Measurements from ENCODE around the gene TMEM134. TPM values are rescaled to one million over a fixed set of nuclear protein-coding genes. Genes with fewer than 3 reads are reported as not detected.
A peak's percentile ranks its signal among the peaks of the same experiment; 100 is the strongest.

Gene TMEM134
- total RNA-seq, 1 donor from 2014 or later, result 38.0 TPM

DNA sequence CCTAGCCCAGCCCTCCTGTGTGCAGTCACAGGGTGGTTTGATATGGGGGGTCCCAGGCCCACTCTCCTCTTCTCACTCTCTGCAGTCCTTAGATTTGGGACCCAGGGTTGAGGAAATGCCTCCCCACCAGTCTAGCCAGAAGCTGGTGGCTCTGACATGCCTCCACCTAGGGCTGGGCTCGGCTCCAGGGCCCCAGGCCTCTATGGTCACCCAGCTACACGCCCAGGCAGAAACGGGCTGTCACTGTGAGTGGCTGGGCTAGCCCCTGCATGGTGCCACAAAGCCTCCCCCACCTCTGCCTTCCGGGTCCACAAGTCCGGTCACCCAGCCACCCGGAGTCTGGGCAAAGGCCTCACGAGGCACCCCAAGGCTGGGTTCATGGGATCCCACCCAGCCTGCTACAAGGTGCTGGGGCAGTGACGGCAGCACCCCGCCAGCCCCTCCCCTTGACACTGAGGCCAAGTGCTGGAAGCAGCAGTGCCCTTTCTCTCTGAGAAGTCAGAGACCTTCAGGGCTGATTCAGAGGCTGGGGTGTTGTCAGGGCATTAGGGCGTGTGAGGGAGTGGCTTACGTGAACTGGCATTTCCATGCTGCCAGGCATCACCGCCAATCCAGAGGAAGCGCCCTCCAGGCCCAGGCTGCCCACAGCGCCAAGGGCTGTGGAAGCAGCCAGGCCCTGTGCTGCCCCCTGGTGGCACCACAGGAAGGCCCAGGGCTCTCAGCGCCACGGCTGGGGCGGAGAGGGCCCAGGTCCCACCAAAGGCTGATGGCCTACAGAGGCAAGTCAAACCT lies 36.8 kb upstream of the TMEM134 start:
- peaks cover 32% of the 10 kb centered on the region for H3K79me2 ChIP-seq (ENCODE audit: insufficient read depth, low read length)
- peak overlapping the region; percentile 40 for H3K27ac ChIP-seq (ENCODE audit: low read depth, low read length)
- H3K4me2 ChIP-seq (ENCODE audit: low read length), result peak overlapping the region; percentile 87
- no peak for TF ChIP-seq EZH2 (IDR thresholded peaks at IDR 0.05; ENCODE audit: insufficient read depth, low read length)
- TF ChIP-seq, protein P1, sequence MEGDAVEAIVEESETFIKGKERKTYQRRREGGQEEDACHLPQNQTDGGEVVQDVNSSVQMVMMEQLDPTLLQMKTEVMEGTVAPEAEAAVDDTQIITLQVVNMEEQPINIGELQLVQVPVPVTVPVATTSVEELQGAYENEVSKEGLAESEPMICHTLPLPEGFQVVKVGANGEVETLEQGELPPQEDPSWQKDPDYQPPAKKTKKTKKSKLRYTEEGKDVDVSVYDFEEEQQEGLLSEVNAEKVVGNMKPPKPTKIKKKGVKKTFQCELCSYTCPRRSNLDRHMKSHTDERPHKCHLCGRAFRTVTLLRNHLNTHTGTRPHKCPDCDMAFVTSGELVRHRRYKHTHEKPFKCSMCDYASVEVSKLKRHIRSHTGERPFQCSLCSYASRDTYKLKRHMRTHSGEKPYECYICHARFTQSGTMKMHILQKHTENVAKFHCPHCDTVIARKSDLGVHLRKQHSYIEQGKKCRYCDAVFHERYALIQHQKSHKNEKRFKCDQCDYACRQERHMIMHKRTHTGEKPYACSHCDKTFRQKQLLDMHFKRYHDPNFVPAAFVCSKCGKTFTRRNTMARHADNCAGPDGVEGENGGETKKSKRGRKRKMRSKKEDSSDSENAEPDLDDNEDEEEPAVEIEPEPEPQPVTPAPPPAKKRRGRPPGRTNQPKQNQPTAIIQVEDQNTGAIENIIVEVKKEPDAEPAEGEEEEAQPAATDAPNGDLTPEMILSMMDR (IDR thresholded peaks at IDR 0.05; ENCODE audit: insufficient read depth, low read depth, low read length), result peak; percentile 72
- peak overlapping the region; percentile 77 for H3K27ac Mint-ChIP-seq (ENCODE audit: unreplicated experiment)
- no peaks in the 10 kb centered on the region for H3K27me3 ChIP-seq (ENCODE audit: insufficient read depth, low read length)
- H3K4me1 Mint-ChIP-seq (ENCODE audit: low read depth, unreplicated experiment), result peaks cover 11% of the 10 kb centered on the region
- peak overlapping the region; percentile 78 for H3K4me3 ChIP-seq (ENCODE audit: insufficient read depth, low read depth, low read length)
- H3K4me3 Mint-ChIP-seq (ENCODE audit: unreplicated experiment), result peak overlapping the region; percentile 85
- H3K4me1 ChIP-seq (ENCODE audit: insufficient read depth, low read length), result peaks cover 40% of the 10 kb centered on the region
- no peak overlapping the region for H2AFZ ChIP-seq (ENCODE audit: low read depth, low read length)
- DNase-seq (ENCODE audit: low read depth) (peak; percentile 59), FAIRE-seq (no peak)
- no peaks in the 10 kb centered on the region for H3K9me3 ChIP-seq (ENCODE audit: insufficient read depth, low read depth, low read length)
- peak overlapping the region; percentile 94 for H3K9ac ChIP-seq (ENCODE audit: low read length)
- H3K27me3 Mint-ChIP-seq (ENCODE audit: low read depth, unreplicated experiment), result peaks cover 3% of the 10 kb centered on the region
- H3K36me3 ChIP-seq (ENCODE audit: insufficient read depth, low read length), result no peaks in the 10 kb centered on the region
- peaks cover 7% of the 10 kb centered on the region for H3K36me3 Mint-ChIP-seq (ENCODE audit: low read depth, unreplicated experiment)
- H3K9me3 Mint-ChIP-seq (ENCODE audit: unreplicated experiment), result no peaks in the 10 kb centered on the region
- peaks cover 46% of the 10 kb centered on the region for H4K20me1 ChIP-seq (ENCODE audit: insufficient read depth, low read length)

DNA sequence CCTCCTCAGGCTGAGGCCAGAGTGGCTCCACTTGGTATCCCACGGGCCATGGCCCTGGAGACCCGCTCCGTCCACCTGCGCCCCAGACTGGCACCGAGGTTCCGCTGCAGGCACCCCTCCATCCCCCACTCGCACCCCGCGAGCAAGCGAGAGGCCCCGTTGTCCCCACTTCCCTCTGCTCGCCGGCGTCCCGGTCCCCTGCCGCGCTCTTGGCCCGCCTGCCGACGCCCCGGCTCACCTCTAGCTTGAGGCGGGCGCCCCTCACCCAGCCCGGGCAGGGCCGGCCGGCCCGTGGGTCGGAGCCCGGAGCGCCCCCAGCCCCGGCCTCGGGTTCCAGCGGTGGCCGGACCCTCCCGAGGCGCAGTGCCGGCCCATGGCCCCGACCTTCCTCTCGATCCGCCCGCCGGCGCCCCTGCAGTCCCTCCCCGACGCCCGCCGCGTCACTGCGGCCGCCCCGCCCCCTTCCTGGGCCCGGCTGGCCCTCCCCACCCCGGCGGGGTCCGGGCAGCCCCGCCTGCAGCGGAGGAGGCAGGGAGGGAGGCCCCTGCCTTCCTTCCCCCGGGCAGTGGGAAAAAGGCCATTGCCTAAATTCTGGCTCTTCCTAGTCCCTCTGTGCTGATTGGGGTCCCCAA lies 36.0 kb upstream of the TMEM134 start, which contains the start of gene PITPNM1:
PITPNM1 (minus strand) TSS at position 414 of the 632 bp plus-strand sequence. CDS start 1,183 bp downstream, outside the sequence.
- Mint-ChIP-seq H3K4me3 (ENCODE audit: unreplicated experiment) (peak within 1 kb of the TSS; percentile 91), H3K27ac (ENCODE audit: unreplicated experiment) (peak within 1 kb of the TSS; percentile 89), H3K4me1 (ENCODE audit: low read depth, unreplicated experiment) (peaks cover 11% of the 10 kb centered on the region), H3K9me3 (ENCODE audit: unreplicated experiment) (no peaks in the 10 kb centered on the region), H3K36me3 (ENCODE audit: low read depth, unreplicated experiment) (peaks cover 11% of the 10 kb centered on the region), H3K27me3 (ENCODE audit: low read depth, unreplicated experiment) (peaks cover 3% of the 10 kb centered on the region)
- Histone ChIP-seq H3K4me1 (ENCODE audit: insufficient read depth, low read length) (peaks cover 40% of the 10 kb centered on the region), H3K36me3 (ENCODE audit: insufficient read depth, low read length) (peaks cover 2% of the 10 kb centered on the region), H4K20me1 (ENCODE audit: insufficient read depth, low read length) (peaks cover 46% of the 10 kb centered on the region), H3K4me3 (ENCODE audit: insufficient read depth, low read depth, low read length) (peak within 1 kb of the TSS; percentile 78), H3K27ac (ENCODE audit: low read depth, low read length) (peak within 1 kb of the TSS; percentile 65), H3K79me2 (ENCODE audit: insufficient read depth, low read length) (peaks cover 32% of the 10 kb centered on the region), H3K9me3 (ENCODE audit: insufficient read depth, low read depth, low read length) (no peaks in the 10 kb centered on the region), H3K4me2 (ENCODE audit: low read length) (peak within 1 kb of the TSS; percentile 87), H2AFZ (ENCODE audit: low read depth, low read length) (peak within 1 kb of the TSS; percentile 49), H3K9ac (ENCODE audit: low read length) (peak within 1 kb of the TSS; percentile 94), H3K27me3 (ENCODE audit: insufficient read depth, low read length) (no peaks in the 10 kb centered on the region)
- no peak for FAIRE-seq
- DNase-seq (ENCODE audit: low read depth), result peak; percentile 6
- no peak for TF ChIP-seq EZH2 (IDR thresholded peaks at IDR 0.05; ENCODE audit: insufficient read depth, low read length)
- TF ChIP-seq, protein P1 (IDR thresholded peaks at IDR 0.05; ENCODE audit: insufficient read depth, low read depth, low read length), result no peak
